GM12865 (cell line): ENCODE measurements around the gene CCM2.
A peak's percentile ranks its signal among the peaks of the same experiment; 100 is the strongest.
"Not testable (repeated sequence)": the region's sequence is repeated elsewhere in the genome, so short reads cannot be mapped to it uniquely, and the experiment has no call there.

Experiments used
- DNase-seq: peaks from one replicate; pipeline ENCODE4 v3.0.0; 2010; ENCODE audit warnings: low read depth
- H3K4me3 ChIP-seq: 2 replicates; pipeline ENCODE4 v1.5.1; 2011; ENCODE audit warnings: mild to moderate bottlenecking, low read depth, low read length, control low read depth
- CTCF ChIP-seq: IDR thresholded peaks from 2 replicates; pipeline ENCODE4 v1.5.1; 2011; ENCODE audit warnings: low read length, control low read depth, low read depth, inconsistent platforms; ENCODE audit not compliant: insufficient read depth; ENCODE audit errors: missing control alignments

Gene CCM2

GRCh38 chr7:45111298-45112223, 111.6 kb downstream of the CCM2 start, which contains the start of gene TBRG4:
Gene TBRG4, minus strand, starts transcription at chr7:45111697. Its CDS starts 2,460 bp downstream, at chr7:45109237.
- peak; percentile 17 for TF ChIP-seq CTCF
- peak; percentile 96 for DNase-seq
- H3K4me3 ChIP-seq, result peak within 1 kb of the TSS; percentile 77

GRCh38 chr7:45112648-45113047, 112.6 kb downstream of the CCM2 start:
- H3K4me3 ChIP-seq, result peak overlapping the region; percentile 77; the same call in 1 of the 2 replicates
- DNase-seq, result no peak
- TF ChIP-seq CTCF, result no peak

GRCh38 chr7:45114257-45114656, 114.3 kb downstream of the CCM2 start:
- not testable (repeated sequence) for DNase-seq, H3K4me3 ChIP-seq

- H3K4me3 ChIP-seq, result no peak overlapping the region
- no peak for DNase-seq
- no peak for TF ChIP-seq CTCF
Observed at GRCh38 chr7:45114926-45115325, 114.9 kb downstream of the CCM2 start.

- no peak overlapping the region for H3K4me3 ChIP-seq
- DNase-seq, result no peak
- no peak for TF ChIP-seq CTCF
Observed at GRCh38 chr7:45116048-45116447, 116.0 kb downstream of the CCM2 start.

GRCh38 chr7:45117582-45117981, 117.6 kb downstream of the CCM2 start:
- H3K4me3 ChIP-seq, result no peak overlapping the region
- TF ChIP-seq CTCF, result no peak
- DNase-seq, result no peak

GRCh38 chr7:45118292-45118691, 118.3 kb downstream of the CCM2 start:
- no peak overlapping the region for H3K4me3 ChIP-seq
- TF ChIP-seq CTCF, result no peak
- DNase-seq, result no peak
